Measurements from ENCODE around the gene GGT7.
"Not testable (repeated sequence)": the region's sequence is repeated elsewhere in the genome, so short reads cannot be mapped to it uniquely, and the experiment has no call there.

GGT7 gene

DNA sequence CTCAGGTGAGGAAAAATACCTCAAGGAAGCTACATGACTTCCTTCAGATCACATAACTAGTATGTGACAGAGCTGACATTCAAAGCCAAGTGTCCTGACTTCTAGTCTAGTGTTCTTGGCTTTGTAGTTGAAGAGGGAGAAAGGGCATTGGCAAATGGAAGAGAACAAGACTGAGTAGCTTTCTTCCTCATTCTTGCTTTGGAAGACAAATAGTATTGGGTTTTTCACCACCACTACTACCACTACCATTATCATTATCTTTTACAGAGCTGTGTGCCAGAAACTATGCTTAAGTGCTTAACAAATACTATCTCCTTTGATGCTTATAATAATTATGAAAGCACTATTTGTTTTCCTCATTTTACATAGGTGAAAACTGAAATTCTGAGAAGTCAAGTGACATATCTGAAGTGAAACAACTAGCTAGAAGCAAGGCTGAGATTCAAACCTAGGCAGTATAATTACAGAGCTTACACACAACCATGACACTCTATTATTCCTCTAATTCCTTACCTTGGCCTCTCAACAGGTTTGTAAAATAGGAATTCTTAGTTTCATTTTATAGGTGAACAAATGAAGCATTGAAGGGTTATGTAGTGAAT, 10.5 kb upstream of the GGT7 start:
- no peak for DNase-seq

- DNase-seq = no peak
Observed at GRCh38 chr20:34881689-34882088, 9.0 kb upstream of the GGT7 start.

DNA sequence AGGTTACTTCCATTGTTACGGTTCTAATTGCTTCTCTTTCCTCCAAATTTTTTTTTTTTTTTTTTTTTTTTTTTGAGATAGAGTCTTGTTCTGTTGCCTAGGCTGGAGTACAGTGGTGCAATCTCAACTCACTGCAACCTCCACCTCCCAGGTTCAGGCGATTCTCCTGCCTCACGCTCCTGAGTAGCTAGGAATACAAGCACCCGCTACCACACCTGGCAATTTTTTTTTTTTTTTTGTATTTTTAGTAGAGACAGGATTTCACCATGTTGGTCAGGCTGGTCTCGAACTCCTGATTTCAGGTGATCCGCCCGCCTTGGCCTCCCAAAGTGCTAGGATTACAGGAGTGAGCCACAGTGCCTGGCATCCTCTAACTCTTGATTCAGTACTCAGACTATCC, 8.3 kb upstream of the GGT7 start:
- not testable (repeated sequence) for DNase-seq

DNA sequence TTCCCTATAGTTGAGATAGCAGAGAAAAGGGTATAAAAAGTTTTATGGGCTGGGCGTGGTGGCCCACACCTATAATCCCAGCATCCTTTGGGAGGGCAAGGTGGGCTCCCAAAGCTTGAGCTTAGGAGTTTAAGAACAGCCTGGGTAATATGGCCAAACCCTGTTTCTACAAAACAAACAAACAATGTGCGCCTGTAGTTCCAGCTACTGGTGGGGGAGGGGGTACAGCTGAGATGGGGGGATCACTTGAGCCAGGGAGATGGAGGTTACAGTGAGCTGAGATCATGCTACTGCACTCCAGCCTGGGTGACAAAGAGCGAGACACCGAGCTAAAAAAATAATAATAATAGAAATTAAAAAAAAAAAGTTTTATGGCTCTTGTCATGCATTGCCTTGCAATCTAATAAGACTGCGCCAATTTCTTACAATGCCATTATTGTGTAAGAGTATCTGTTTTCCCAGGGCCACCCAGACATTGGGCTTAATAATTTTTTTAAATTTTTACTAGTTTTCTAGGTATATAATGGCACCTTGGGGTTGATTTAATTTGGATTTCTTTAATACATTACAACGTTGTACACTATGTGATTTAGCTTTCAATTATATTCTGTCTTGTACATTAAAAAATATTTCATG, 7.7 kb upstream of the GGT7 start:
- DNase-seq = peak; percentile 24

GRCh38 chr20:34876406-34877282, 4.0 kb upstream of the GGT7 start, which contains the start of gene ACSS2:
TSS of gene ACSS2 (plus strand) at chr20:34876612. CDS start at chr20:34876646, 34 bp downstream.
- no peak for DNase-seq

DNA sequence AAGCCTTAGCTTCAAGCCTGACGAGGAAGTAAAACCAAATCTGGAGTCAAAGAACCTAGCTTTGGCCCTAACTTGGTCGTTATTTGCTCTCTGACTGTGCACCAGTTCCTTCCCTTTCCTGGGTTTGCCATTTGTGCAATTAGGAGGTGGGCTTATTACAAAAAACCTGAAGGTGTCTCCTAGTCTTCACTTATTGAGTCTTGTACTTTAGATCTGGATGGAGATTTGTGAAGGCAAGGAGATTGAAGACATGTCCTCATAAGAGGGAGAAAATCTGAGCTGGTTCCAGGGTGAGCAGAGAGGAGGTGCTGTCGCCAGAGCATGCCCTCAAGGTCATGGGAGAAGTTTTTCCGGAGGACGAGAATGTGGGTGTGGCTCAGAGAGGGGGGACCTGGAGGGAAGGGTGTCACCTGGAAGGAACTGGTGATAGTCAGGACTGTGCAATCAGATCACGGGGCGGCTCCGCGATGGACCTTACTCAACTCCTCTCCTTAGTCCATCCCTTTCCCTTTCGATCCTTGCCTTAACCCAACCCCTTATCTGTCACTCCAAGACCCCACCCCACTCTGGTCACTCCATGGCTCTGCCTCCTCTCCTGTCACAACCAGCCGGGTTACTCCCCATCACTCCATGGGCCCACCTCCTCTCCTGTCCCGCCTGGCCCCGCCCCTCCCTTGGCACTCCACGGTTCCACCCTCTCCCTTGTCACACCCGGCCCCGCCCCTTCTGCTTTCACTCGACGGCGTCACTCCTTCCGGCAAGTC, 3.2 kb upstream of the GGT7 start:
- DNase-seq = peak; percentile 99

DNA sequence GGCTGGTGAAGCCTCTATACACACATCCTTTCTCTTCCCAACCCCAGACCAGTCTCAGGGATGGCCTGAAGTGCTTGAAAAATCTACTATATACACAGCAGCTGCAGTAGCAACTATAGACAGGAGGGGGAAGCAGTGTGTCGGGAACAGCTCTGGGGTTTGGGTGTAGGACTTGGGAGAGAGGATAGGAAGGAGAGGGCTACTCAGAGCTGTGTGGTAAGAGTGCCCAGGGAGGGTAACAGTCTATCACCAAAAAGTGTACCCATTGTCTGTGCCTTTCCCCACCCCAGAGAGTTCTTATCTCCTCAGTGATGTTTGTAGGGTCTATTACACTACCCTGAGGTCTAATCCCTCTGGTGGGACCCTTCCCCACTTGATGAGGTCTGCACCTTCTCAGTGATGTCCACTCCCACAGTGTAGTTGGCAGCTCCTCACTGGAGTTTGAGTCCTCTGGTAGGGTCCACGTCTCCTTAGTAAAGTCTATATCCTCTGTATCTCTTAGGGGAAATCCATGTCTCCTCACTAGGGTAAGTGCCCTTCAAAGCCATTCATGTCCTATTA, 1.5 kb upstream of the GGT7 start:
- DNase-seq = peak; percentile 92

- DNase-seq = no peak
Observed at GRCh38 chr20:34873583-34874093, 982 bp upstream of the GGT7 start.

DNA sequence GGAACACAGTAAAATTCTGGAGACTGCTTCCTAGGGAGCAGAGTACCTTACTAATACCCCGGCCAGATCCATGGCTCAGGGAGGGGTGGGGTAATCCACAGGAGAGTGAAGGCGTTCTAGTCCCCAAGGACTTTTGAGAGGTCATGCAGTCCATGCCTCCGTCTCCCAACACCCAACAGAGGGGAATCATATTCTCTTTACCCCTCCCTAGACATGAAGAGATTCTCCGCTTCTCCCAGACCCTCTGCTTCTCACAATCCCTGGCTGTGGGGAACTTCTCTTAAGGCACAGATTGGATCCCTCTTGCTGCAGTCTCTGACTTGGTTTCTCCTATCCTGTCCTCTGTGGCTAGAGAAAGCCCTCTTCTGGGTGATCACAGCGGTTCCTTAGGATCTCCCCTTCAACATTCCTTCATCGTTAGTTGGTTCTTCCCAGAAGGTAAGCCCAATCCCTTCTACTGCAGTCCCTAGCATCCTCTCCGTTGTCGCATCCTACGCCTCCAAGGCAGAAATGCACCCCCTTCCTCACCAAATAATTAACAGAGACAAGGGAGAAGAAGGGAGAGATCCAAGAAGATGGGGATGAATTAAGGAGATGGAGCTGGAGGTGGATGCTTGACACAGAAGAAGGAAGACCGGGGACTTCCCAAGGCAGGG, 562 bp downstream of the GGT7 start:
- peak; percentile 65 for DNase-seq

GRCh38 chr20:34871320-34871926, 1.2 kb downstream of the GGT7 start:
- peak; percentile 54 for DNase-seq

DNA sequence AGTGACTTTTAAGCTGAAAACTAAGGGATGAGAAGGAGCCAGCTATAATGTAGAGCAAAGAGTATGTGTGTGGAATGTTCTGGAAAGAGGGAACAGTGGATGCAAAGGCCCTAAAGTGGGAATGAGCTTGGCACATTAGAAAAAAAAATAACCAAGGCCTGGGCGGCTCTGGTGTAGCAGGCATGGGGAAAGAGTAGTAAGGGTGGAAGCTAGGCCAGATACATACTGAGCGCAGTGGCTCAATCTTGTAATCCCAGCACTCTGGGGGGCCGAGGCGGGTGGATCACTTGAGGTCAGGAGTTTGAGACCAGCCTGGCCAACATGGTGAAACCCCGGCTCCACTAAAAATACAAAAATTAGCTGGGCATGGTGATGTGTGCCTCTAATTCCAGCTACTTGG, 8.4 kb downstream of the GGT7 start:
- DNase-seq = no peak

- DNase-seq = no peak
Observed at GRCh38 chr20:34863421-34863965, 9.2 kb downstream of the GGT7 start.

- no peak for DNase-seq
Observed at GRCh38 chr20:34862724-34863123, 9.9 kb downstream of the GGT7 start.

GRCh38 chr20:34861386-34862084, 11.1 kb downstream of the GGT7 start:
- DNase-seq = peak; percentile 77

DNA sequence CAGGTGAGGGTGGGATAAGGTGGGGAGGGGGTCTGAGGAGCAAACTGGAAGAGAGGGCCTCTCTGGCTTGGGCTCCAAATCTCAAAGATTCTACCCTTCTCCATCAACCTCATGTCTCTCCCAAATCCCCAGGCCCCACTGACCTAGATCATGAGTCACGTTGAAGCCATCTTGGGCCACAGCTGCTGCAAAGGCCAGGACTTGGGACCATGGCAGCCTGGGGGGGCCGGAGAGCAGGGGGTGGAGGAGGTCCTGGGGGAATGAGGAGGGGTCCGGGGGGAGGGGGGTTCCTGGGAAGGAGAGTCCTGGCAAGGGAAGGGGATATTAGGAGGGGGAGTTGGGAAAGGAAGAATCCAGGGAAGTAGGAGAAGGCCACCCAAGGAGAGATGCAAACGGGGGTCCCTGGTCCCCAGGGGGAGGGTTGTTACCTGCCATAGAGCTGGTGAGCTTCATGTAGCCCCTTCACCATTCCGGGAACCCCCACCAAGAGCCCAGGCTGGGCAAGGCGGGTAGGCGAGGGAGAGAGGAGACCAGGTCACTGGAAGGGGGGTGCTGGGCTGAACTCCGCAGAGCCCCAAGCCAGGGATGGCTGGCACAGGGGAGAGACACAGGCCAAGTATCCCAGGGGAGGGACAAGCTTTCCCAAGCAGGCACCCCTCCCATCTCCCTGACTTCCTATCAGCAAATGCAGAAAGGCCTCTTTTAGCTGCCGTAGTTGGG, 12.7 kb downstream of the GGT7 start:
- no peak for DNase-seq

DNA sequence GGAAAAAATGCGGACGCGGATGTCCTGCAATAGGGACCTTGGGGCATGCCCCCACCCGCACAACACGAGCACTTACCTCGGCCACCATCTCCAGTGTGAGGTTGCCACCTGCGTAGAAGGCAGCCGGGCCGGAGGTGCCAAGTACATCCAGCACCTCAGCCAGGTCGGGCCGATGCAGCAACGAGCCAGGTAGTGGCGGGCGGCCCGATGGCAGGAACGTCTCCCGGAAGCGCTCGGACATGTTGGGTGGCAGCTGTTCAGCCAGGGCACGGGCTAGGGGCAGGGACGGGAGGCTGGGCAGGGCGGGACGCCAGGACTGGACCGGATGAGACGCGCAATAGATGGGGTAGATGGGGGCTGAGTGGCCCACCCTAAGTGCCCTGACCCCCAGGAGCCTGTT, 13.3 kb downstream of the GGT7 start:
- DNase-seq = no peak

DNA sequence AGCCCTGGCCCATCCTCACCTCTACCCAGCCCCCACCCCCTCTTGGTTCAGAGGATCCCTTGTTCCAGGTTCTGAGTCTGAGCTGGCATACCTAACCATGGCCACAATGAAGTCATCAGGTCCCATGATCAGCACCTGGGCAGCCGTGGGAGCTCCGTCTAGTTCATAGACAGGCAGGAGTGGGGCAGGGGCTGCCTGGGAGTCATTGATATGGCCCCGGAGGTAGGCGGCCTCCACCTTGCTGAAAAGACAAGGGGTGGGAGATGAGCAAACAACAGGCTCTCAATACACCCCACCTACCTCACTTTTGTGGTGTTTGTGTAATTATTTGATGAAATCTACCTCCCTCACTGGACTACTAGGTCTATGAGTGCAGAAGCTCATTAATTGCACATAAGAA, 20.4 kb downstream of the GGT7 start:
- no peak for DNase-seq

DNA sequence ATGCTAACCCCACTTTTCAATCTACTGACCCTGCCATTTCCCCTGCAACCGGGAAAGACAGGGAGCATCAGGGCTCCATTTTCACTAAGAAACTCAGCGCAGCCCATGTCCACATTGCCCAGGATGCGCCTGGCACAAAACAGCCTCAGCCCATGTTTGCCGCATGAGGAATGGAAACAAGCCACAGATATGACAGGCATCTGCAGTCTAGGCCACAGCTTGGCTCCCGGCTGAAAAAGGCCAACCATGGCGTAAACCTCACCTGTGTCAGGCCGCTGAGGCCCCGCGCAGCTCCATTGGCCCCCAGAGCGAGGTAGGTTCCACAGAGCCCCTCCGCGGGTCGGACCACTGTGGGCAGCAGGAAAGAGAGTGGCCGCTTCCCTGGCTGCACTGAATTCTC, 21.7 kb downstream of the GGT7 start:
- no peak for DNase-seq

GRCh38 chr20:34849778-34850177, 22.9 kb downstream of the GGT7 start:
- no peak for DNase-seq

DNA sequence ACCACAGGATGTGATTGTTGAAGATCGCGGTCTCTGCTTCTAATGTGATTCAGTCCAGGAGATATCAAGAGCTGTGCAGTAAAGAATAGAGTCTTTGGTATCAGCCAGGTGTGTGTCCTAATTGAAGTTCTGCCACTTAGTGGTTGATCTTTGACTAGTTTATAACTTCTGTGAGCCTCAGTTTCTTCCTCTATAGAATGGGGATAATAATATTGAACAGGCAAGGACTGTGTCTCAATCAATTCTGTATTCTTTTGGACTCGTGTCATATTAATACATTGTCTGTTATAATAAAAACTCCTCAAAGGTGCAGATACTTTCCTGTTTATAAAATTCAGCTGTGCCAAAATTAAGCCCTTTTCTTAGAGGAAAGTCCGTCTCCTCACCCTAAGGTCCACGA, 24.1 kb downstream of the GGT7 start:
- no peak for DNase-seq

Measured in NCI-H82 (cell line).